Brain microvascular endothelial cell (primary cell): Measurements from ENCODE around the gene UTP25.

Experiments
- DNase-seq: peaks from one replicate; pipeline ENCODE4 v3.0.0-alpha.2; 2020
- H3K27ac ChIP-seq: fragments of 250-450 bp; sonication (Bioruptor Pico); 2 replicates; pipeline ENCODE4 v1.5.1; 2020; ENCODE audit warnings: mild to moderate bottlenecking, moderate library complexity
- H3K27me3 ChIP-seq: fragments of 250-450 bp; sonication (Bioruptor Pico); replicated peaks from 2 replicates; pipeline ENCODE4 v1.5.1; 2020; ENCODE audit warnings: mild to moderate bottlenecking
- H3K36me3 ChIP-seq: fragments of 250-450 bp; sonication (Bioruptor Pico); replicated peaks from 2 replicates; pipeline ENCODE4 v1.5.1; 2020; ENCODE audit warnings: mild to moderate bottlenecking
- H3K4me3 ChIP-seq: 2 replicates; pipeline ENCODE4 v1.5.1; 2011; ENCODE audit warnings: low read depth, mild to moderate bottlenecking, control low read depth, low read length, moderate library complexity
- CTCF ChIP-seq: IDR thresholded peaks from 2 replicates; pipeline ENCODE4 v1.5.1; 2011; ENCODE audit warnings: low read depth, mild to moderate bottlenecking, moderate library complexity, low read length, control low read depth, inconsistent platforms; ENCODE audit errors: missing control alignments
- in situ Hi-C: cut with HindIII; loops from 2 replicates; pipeline ENCODE4 v1.10.0; 2017; ENCODE audit warnings: low sequenced_read_pairs, low pct_ligation_motif_present

The UTP25 gene

GRCh38 chr1:209797978-209798639, 29.7 kb upstream of the UTP25 start:
- no peaks in the 10 kb centered on the region for H3K27me3 ChIP-seq
- H3K4me3 ChIP-seq = no peak overlapping the region
- in situ Hi-C loops = no loop called here
- TF ChIP-seq CTCF = peak; percentile 53
- no peak for DNase-seq
- no peaks in the 10 kb centered on the region for H3K36me3 ChIP-seq
- no peak overlapping the region for H3K27ac ChIP-seq

- Histone ChIP-seq H3K4me3 (no peak overlapping the region), H3K27me3 (no peaks in the 10 kb centered on the region), H3K27ac (no peak overlapping the region), H3K36me3 (no peaks in the 10 kb centered on the region)
- in situ Hi-C loops = no loop called here
- DNase-seq = no peak
- no peak for TF ChIP-seq CTCF
These were observed 26.6 kb upstream of the UTP25 start for GRCh38 chr1:209800984-209801834.

- H3K36me3 ChIP-seq = no peaks in the 10 kb centered on the region
- no peak overlapping the region for H3K27ac ChIP-seq
- no peak for DNase-seq
- TF ChIP-seq CTCF = no peak
- in situ Hi-C loops = no loop called here
- H3K27me3 ChIP-seq = no peaks in the 10 kb centered on the region
- no peak overlapping the region for H3K4me3 ChIP-seq
These were observed 25.5 kb upstream of the UTP25 start for GRCh38 chr1:209802117-209802779.

- no peak for DNase-seq
- in situ Hi-C loops = no loop called here
- TF ChIP-seq CTCF = no peak
- H3K36me3 ChIP-seq = no peaks in the 10 kb centered on the region
- H3K27ac ChIP-seq = no peak overlapping the region
- H3K4me3 ChIP-seq = no peak overlapping the region
- H3K27me3 ChIP-seq = no peaks in the 10 kb centered on the region
These were observed 25.0 kb upstream of the UTP25 start for GRCh38 chr1:209802780-209803152.

DNA sequence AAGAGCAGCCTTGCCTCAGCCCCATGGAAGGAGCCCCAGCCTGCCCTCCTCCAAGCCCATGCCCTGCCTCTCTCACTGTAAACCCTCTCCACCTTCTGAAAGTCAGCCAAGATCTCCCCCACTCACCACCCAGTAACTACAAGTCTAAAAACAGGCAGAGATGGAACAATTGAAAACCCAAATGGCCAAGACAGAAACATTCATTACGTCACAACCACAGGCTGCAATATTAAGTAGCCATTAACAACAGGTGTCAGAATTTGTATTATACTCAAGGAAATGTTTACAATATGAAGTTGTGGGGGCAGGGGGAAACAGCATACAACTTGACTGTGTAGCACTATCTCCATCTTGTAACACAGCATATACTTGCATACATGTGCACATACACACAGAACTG, 24.2 kb upstream of the UTP25 start:
- no peak for TF ChIP-seq CTCF
- DNase-seq = no peak
- H3K4me3 ChIP-seq = no peak overlapping the region
- H3K27ac ChIP-seq = no peak overlapping the region
- H3K27me3 ChIP-seq = no peaks in the 10 kb centered on the region
- in situ Hi-C loops = no loop called here
- H3K36me3 ChIP-seq = no peaks in the 10 kb centered on the region
